ENCODE results near the gene CRACDL. TPM values are rescaled to one million over a fixed set of nuclear protein-coding genes. Genes with fewer than 3 reads are reported as not detected.

The CRACDL gene
- total and polyA plus RNA-seq, 2 experiments from 2014 or later: 0.06 to 0.32 TPM

GRCh38 chr2:98868548-98869271, 67.3 kb downstream of the CRACDL start:
- H3K4me3 ChIP-seq: no peak overlapping the region
- DNase-seq (ENCODE audit: low read depth in 1 of 2, low spot score in 1 of 2): no peak
- no peaks in the 10 kb centered on the region for H3K9me3 ChIP-seq (ENCODE audit: low read depth)
- no peaks in the 10 kb centered on the region for H3K36me3 ChIP-seq
- H3K27ac ChIP-seq: no peak overlapping the region
- TF ChIP-seq CTCF (IDR thresholded peaks at IDR 0.05; ENCODE audit: low read depth, low read length): no peak
- no peaks in the 10 kb centered on the region for H3K27me3 ChIP-seq
- no peaks in the 10 kb centered on the region for H3K4me1 ChIP-seq (ENCODE audit: low read depth)

- H3K4me1 ChIP-seq (ENCODE audit: low read depth): no peaks in the 10 kb centered on the region
- H3K9me3 ChIP-seq (ENCODE audit: low read depth): no peaks in the 10 kb centered on the region
- TF ChIP-seq CTCF (IDR thresholded peaks at IDR 0.05; ENCODE audit: low read depth, low read length): no peak
- H3K27ac ChIP-seq: no peak overlapping the region
- no peaks in the 10 kb centered on the region for H3K27me3 ChIP-seq
- H3K36me3 ChIP-seq: no peaks in the 10 kb centered on the region
- no peak for DNase-seq (ENCODE audit: low read depth in 1 of 2, low spot score in 1 of 2)
- H3K4me3 ChIP-seq: no peak overlapping the region
Observed at GRCh38 chr2:98867539-98868309, 68.3 kb downstream of the CRACDL start.

DNA sequence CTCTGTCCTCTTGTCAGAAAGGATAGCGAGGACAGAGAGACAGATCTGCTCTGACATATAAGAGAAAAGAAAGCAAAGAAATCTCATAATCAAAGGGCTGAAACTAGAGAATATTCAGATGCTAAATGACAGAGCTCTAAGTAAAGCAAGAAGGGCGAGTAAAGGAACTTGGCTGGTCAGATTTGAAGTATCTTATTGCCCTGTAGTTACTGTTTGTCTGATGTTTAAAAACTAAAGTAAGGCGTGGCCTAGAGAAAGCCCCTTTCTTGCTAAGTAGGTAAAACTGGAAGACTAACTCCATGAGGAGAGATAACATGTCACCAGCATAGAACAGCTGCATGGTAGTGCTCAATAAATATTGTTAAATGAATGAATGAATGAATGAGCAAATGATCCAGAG, 70.0 kb downstream of the CRACDL start:
- H3K4me3 ChIP-seq: no peak overlapping the region
- H3K27ac ChIP-seq: no peak overlapping the region
- no peak for DNase-seq (ENCODE audit: low read depth in 1 of 2, low spot score in 1 of 2)
- no peaks in the 10 kb centered on the region for H3K9me3 ChIP-seq (ENCODE audit: low read depth)
- no peaks in the 10 kb centered on the region for H3K4me1 ChIP-seq (ENCODE audit: low read depth)
- H3K27me3 ChIP-seq: no peaks in the 10 kb centered on the region
- no peaks in the 10 kb centered on the region for H3K36me3 ChIP-seq
- TF ChIP-seq CTCF (IDR thresholded peaks at IDR 0.05; ENCODE audit: low read depth, low read length): no peak

DNA sequence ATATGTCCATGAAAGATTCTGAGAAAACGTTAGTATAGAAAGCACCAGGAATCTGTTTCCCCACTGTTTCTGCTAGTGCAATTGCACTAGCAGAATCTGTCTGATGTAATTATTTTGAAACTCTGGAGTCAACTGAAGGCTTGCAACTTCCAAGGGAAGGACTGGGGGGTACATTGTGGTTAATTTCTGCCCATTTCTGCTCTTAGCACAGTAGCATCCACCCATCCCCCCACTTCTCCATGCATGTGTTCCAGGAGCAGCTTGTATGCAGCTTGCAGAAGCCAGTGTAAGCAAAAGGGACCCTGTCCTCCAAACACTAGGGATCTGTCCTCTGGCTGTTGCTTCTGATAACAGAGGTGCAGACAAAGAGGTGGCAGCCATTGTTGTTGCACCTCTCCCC, 74.4 kb downstream of the CRACDL start:
- no peaks in the 10 kb centered on the region for H3K27me3 ChIP-seq
- DNase-seq (ENCODE audit: low read depth in 1 of 2, low spot score in 1 of 2): no peak
- H3K4me1 ChIP-seq (ENCODE audit: low read depth): no peaks in the 10 kb centered on the region
- no peaks in the 10 kb centered on the region for H3K9me3 ChIP-seq (ENCODE audit: low read depth)
- H3K4me3 ChIP-seq: no peak overlapping the region
- H3K27ac ChIP-seq: no peak overlapping the region
- H3K36me3 ChIP-seq: no peaks in the 10 kb centered on the region
- no peak for TF ChIP-seq CTCF (IDR thresholded peaks at IDR 0.05; ENCODE audit: low read depth, low read length)

GRCh38 chr2:98859323-98859722, 76.7 kb downstream of the CRACDL start:
- H3K9me3 ChIP-seq (ENCODE audit: low read depth): no peaks in the 10 kb centered on the region

More at GRCh38 chr2:98859323-98859722, 76.7 kb downstream of the CRACDL start:
- no peak for DNase-seq (ENCODE audit: low read depth in 1 of 2, low spot score in 1 of 2)
- H3K4me1 ChIP-seq (ENCODE audit: low read depth): no peaks in the 10 kb centered on the region
- no peaks in the 10 kb centered on the region for H3K27me3 ChIP-seq
- H3K4me3 ChIP-seq: no peak overlapping the region
- no peaks in the 10 kb centered on the region for H3K36me3 ChIP-seq
- H3K27ac ChIP-seq: no peak overlapping the region
- TF ChIP-seq CTCF (IDR thresholded peaks at IDR 0.05; ENCODE audit: low read depth, low read length): no peak

Measured in cardiac muscle cell (in vitro differentiated cells and primary cell).